IMR-90 (cell line): ENCODE data around the gene EDARADD. TPM values are rescaled to one million over a fixed set of nuclear protein-coding genes. Genes with fewer than 3 reads are reported as not detected.
A peak's percentile ranks its signal among the peaks of the same experiment; 100 is the strongest.

ENCODE experiments used
- ATAC-seq: fragments of 200-7000 bp; cut with Tn5 transposase; 2 replicates; pipeline ENCODE4 v1.9.1; 2020; ENCODE audit warnings: low read depth, mild to moderate bottlenecking, moderate library complexity
- BruUV-seq: library from RNA; stranded (reverse); fragments of 400-500 nt; replicated peaks from 2 replicates; lab custom pipeline; 2021; lab: Mats Ljungman, UMichigan
- CTCF ChIA-PET: fragments of 300-600 bp; formaldehyde crosslinking; extraction: SDS; loops from one replicate; lab custom pipeline; 2021; ENCODE audit warnings: antibody characterized with exemption; lab: Yijun Ruan, JAX
- POLR2A ChIA-PET: fragments of 300-600 bp; sonication (Branson Sonifier 250); formaldehyde crosslinking; loops from one replicate; lab custom pipeline; 2022; ENCODE audit warnings: antibody characterized with exemption; ENCODE audit not compliant: unreplicated experiment; lab: Charles Lee
- DNase-seq: peaks from one replicate; pipeline ENCODE4 v3.0.0; 2013
- H2AFZ ChIP-seq: replicated peaks from 2 replicates; pipeline ENCODE3; 2013; ENCODE audit warnings: low read length, mild to moderate bottlenecking; ENCODE audit not compliant: poor library complexity
- H2AK5ac ChIP-seq: 2 replicates; pipeline ENCODE4 v1.6.1; 2013; ENCODE audit warnings: low read depth, low read length, inconsistent platforms
- H2AK9ac ChIP-seq: replicated peaks from 2 replicates; pipeline ENCODE3; 2013; ENCODE audit warnings: mild to moderate bottlenecking, low read depth, low read length, moderate library complexity; ENCODE audit not compliant: poor library complexity
- H2BK120ac ChIP-seq: 2 replicates; pipeline ENCODE4 v1.6.1; 2013; ENCODE audit warnings: low read depth, low read length, inconsistent platforms
- H2BK15ac ChIP-seq: 3 replicates; pipeline ENCODE4 v1.6.1; 2013; ENCODE audit warnings: low read depth, low read length, inconsistent platforms
- H2BK20ac ChIP-seq: 2 replicates; pipeline ENCODE4 v1.6.1; 2013; ENCODE audit warnings: low read depth, mild to moderate bottlenecking, inconsistent platforms, low read length, moderate library complexity
- H2BK5ac ChIP-seq: 2 replicates; pipeline ENCODE4 v1.6.1; 2013; ENCODE audit warnings: mild to moderate bottlenecking, low read depth, low read length, inconsistent platforms; ENCODE audit not compliant: poor library complexity, severe bottlenecking
- H3K14ac ChIP-seq: replicated peaks from 2 replicates; pipeline ENCODE4 v1.6.1; 2013; ENCODE audit warnings: low read depth, low read length, inconsistent platforms
- H3K18ac ChIP-seq: 2 replicates; pipeline ENCODE4 v1.6.1; 2013; ENCODE audit warnings: low read depth, low read length, control low read depth
- H3K23ac ChIP-seq: 2 replicates; pipeline ENCODE4 v1.6.1; 2013; ENCODE audit warnings: low read depth, low read length, inconsistent platforms
- H3K27ac ChIP-seq: 2 replicates; pipeline ENCODE4 v1.5.1; 2013; ENCODE audit warnings: mild to moderate bottlenecking, control low read depth, low read length; ENCODE audit not compliant: insufficient read depth
- H3K27me3 ChIP-seq: 2 replicates; pipeline ENCODE4 v1.6.1; 2013; ENCODE audit warnings: low read length; ENCODE audit not compliant: control insufficient read depth, insufficient read depth
- H3K36me3 ChIP-seq: 2 replicates; pipeline ENCODE4 v1.6.1; 2013; ENCODE audit warnings: low read length, mixed read lengths; ENCODE audit not compliant: control insufficient read depth, insufficient read depth
- H3K4ac ChIP-seq: 2 replicates; pipeline ENCODE4 v1.6.1; 2013; ENCODE audit warnings: low read depth, low read length, inconsistent platforms
- H3K4me1 ChIP-seq: 2 replicates; pipeline ENCODE4 v1.6.1; 2013; ENCODE audit warnings: low read length, mixed read lengths; ENCODE audit not compliant: control insufficient read depth, insufficient read depth
- H3K4me2 ChIP-seq: 2 replicates; pipeline ENCODE4 v1.6.1; 2013; ENCODE audit warnings: low read depth, mild to moderate bottlenecking, control low read depth, low read length, moderate library complexity
- H3K4me3 ChIP-seq: 2 replicates; pipeline ENCODE4 v1.5.1; 2013; ENCODE audit warnings: low read depth, mild to moderate bottlenecking, control low read depth, low read length, moderate library complexity; ENCODE audit not compliant: insufficient read depth
- H3K56ac ChIP-seq: 2 replicates; pipeline ENCODE4 v1.6.1; 2013; ENCODE audit warnings: low read length, inconsistent platforms; ENCODE audit not compliant: insufficient read depth; ENCODE audit errors: extremely low read depth
- H3K79me1 ChIP-seq, 2 experiments: 2 replicates each; pipeline ENCODE4 v1.6.1; 2013; ENCODE audit warnings: low read length in 2 of 2, inconsistent platforms in 1 of 2, low read depth in 1 of 2
- H3K9ac ChIP-seq: 2 replicates; pipeline ENCODE4 v1.6.1; 2013; ENCODE audit warnings: low read depth, low read length, control low read depth
- H3K9me1 ChIP-seq: 2 replicates; pipeline ENCODE4 v1.6.1; 2013; ENCODE audit warnings: low read length, inconsistent platforms; ENCODE audit not compliant: insufficient read depth
- H3K9me3 ChIP-seq: 2 replicates; pipeline ENCODE4 v1.6.1; 2013; ENCODE audit warnings: low read length; ENCODE audit not compliant: control insufficient read depth, insufficient read depth
- H4K20me1 ChIP-seq: 2 replicates; pipeline ENCODE4 v1.6.1; 2013; ENCODE audit warnings: low read length, inconsistent platforms; ENCODE audit not compliant: insufficient read depth
- H4K5ac ChIP-seq: 2 replicates; pipeline ENCODE4 v1.6.1; 2013; ENCODE audit warnings: mild to moderate bottlenecking, low read depth, low read length, control low read depth
- H4K8ac ChIP-seq, 2 experiments: 2 replicates each; pipeline ENCODE4 v1.6.1; 2013; ENCODE audit warnings: low read depth in 2 of 2, low read length in 2 of 2, control low read depth in 1 of 2, inconsistent platforms in 1 of 2
- H4K91ac ChIP-seq: 2 replicates; pipeline ENCODE4 v1.6.1; 2013; ENCODE audit warnings: low read depth, low read length, inconsistent platforms; ENCODE audit not compliant: insufficient read depth
- RFX5 ChIP-seq: IDR thresholded peaks from 2 replicates; pipeline ENCODE4 v1.8.0; 2012; ENCODE audit warnings: low read depth, mild to moderate bottlenecking, low read length, moderate library complexity
- WGBS, 2 experiments: methylation state at CpG; one replicate each; pipeline versions ENCODE4 v1.1.5 to v1.1.7; 2013; ENCODE audit warnings: missing lambda C conversion rate in 2 of 2; ENCODE audit not compliant: insufficient read length in 1 of 2; ENCODE audit errors: extremely low coverage in 2 of 2; 5-methylcytosine and 5-hydroxymethylcytosine counted together
- dilution Hi-C: fragments of 300-500 bp; cut with HindIII; formaldehyde crosslinking; loops from one replicate; pipeline ENCODE4 v1.14.3; 2018; ENCODE audit warnings: low sequenced_read_pairs; ENCODE audit not compliant: unreplicated experiment
- in situ Hi-C: fragments of 300-500 bp; cut with MboI; formaldehyde crosslinking; loops from 3 replicates; pipeline ENCODE4 v1.14.3; 2019; ENCODE audit warnings: low sequenced_read_pairs, inconsistent platforms, mixed read lengths
- intact Hi-C: fragments of 100-400 bp; cut with micrococcal nuclease; formaldehyde crosslinking; loops from 2 replicates; pipeline ENCODE4 v1.10.0; 2022
- polyA plus RNA-seq, 3 experiments: library from polyadenylated mRNA; depleted of rRNA; stranded (reverse); fragments of >200 nt; gene quantifications; 2 replicates each; pipeline ENCODE4 v1.2.3, GENCODE V29; 2012; ENCODE audit warnings: low replicate concordance in 1 of 3
- total RNA-seq: library from RNA; depleted of rRNA; stranded (reverse); fragments of >200 nt; gene quantifications from 2 replicates; pipeline ENCODE4 v1.2.3, GENCODE V29; 2012

Gene EDARADD
- total and polyA plus RNA-seq, 2 of the 4 experiments (the other 2 are of a cell fraction) = not detected

- Histone ChIP-seq H3K27ac (no peak overlapping the region), H3K9me3 (no peaks in the 10 kb centered on the region), H3K4me2 (no peak overlapping the region), H2AK5ac (no peak overlapping the region), H2AFZ (no peak overlapping the region), H2BK15ac (no peak overlapping the region), H3K18ac (no peak overlapping the region), H4K20me1 (no peaks in the 10 kb centered on the region), H3K4me1 (peaks cover 4% of the 10 kb centered on the region; the same call in 1 of the 2 replicates), H3K56ac (no peak overlapping the region), H3K9me1 (0 out of 2 replicates have a peak, but pooled peaks cover 4% of the 10 kb centered on the region), H3K4me3 (no peak overlapping the region), H2BK20ac (no peak overlapping the region), H3K9ac (no peak overlapping the region), H4K8ac (no peak overlapping the region), H3K14ac (no peak overlapping the region), H2AK9ac (no peak overlapping the region), H3K79me1 (no peaks in the 10 kb centered on the region), H2BK120ac (0 out of 2 replicates have a peak overlapping the region, but pooled peaks have one; percentile 12), H4K5ac (no peak overlapping the region), H3K4ac (no peak overlapping the region), H3K23ac (no peak overlapping the region), H4K91ac (no peak overlapping the region), H3K36me3 (no peaks in the 10 kb centered on the region), H3K27me3 (peaks cover 2% of the 10 kb centered on the region; the same call in 1 of the 2 replicates), H2BK5ac (no peak overlapping the region)
- WGBS, 2 experiments = 83% methylated on average over 1 of the region's 5 CpGs; no CpG with 5 or more reads in 1 of the 2 experiments
- TF ChIP-seq RFX5 = no peak
- no TSS peak for BruUV-seq
- dilution Hi-C loops (no loop called here), intact Hi-C loops (no loop called here), in situ Hi-C loops (no loop called here)
- DNase-seq = peak; percentile 49
- CTCF ChIA-PET = interaction anchor here (0.6 to 1.4 kb wide), 3 partner anchors 11 to 1062 kb away, joined by 4 to 6 read pairs (median 4); no protein-coding TSS in a partner anchor
- POLR2A ChIA-PET = no interaction called here
- peak; percentile 82 for ATAC-seq
These were observed 113.1 kb downstream of the EDARADD start for GRCh38 chr1:236507022-236507700.
